GM19467 (cell line): Measurements from ENCODE around the gene BBS9.
"Not testable (repeated sequence)": the region's sequence is repeated elsewhere in the genome, so short reads cannot be mapped to it uniquely, and the experiment has no call there.

Experiments
- ATAC-seq: cut with Tn5 transposase; IDR thresholded peaks from one replicate; pipeline ENCODE4 v1.9.1; 2021; ENCODE audit warnings: mild to moderate bottlenecking, moderate library complexity; ENCODE audit not compliant: unreplicated experiment

Gene BBS9

DNA sequence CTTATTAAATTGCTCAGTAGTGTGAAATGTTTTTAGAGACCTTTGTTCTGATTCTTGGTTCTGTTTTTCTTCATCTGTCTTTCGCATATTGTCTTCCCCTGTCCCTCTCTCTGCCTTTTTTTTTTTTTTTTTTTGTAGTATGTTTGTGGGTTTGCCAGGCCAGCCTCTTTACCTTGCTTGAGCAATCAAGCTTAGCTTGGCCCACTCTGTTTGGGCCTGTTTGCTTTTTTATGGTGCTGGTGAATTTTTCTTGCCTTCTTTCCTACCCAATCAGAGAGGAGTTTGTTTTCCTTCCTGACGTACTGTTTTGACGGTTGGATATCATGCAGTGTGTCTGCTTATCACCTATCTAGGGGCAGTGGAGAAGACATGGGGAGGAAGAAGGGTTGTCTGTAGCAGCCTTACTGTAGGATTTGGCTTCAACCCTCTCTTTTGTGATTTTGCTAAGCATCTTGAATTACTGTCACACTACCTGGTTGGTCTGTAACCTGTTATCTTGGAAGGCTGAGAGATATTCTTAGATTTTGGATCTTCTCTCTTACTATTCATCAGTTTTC lies 64.0 kb downstream of the BBS9 start:
- no peak for ATAC-seq

DNA sequence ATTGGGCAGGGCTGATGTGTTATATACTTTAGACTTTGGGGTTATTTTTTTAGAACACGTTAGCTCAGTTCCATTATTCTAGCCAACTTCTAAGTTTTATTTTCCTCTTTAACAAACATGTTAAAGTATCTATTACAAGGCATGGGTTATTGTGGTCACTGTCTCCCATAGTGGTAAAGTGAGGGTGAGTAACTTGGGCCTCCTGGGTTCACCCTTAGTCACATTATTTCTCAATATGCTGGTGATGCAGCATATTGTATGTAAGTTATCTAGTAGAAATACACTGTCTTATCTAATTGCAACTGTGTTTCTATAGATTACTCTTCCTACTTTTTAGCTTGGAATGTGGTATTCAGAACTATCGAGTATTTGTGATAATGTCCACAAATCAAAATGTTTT lies 65.9 kb downstream of the BBS9 start:
- no peak for ATAC-seq

DNA sequence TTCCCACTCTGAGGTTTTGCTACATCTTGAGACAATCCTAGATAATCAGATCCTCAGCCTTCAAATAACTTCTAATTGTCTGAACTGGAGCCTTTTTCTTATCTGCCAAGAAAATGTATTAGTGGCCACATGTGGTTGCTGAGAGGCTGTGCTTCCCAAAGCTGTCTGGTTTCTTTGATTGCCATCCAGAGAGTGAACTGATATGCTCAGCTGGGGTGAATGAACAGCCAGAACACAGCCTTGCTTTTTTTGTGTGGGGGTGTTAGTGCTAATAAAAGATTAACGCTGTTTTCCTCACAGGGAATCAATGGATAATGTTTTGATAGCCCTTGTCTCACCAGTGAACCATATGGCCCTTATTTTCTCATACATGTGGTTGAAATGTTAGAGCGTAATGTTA lies 66.9 kb downstream of the BBS9 start:
- no peak for ATAC-seq

DNA sequence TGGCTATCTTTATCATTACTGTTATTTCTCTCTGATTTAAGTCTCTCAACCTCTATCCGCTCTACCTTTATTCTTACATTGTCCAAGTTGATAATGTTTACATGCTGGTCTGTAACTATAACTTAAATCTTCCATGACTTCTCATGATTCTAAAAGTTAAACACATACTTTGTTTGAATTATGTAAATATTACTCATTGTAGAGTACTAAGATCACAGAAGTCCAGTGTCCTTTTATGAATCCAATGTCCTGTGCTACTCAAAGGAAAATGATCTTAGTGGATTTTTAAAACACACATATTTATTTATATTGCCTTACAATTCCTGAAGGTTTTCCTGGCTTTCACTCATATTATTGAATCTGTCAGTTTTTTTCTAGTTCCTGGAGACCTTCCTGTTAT lies 70.9 kb downstream of the BBS9 start:
- ATAC-seq = no peak

DNA sequence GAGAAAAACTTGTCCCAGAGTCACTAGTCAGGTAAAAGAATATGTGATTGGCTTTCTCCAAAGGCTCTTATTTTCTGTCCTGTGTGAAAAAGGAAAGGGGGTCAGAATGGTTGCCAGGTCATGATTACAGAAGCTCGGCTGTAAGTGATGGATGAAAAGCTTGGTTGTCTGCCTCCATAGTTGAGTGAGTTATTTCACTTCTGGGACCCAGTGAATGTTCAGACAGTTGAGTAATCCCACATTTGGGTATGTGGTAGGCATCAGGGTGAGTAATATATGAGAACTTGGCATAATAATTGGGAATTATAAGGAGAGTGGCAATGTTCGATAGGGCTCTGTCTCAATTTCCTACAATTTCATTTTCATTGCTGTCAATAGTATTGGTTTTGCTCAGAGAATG lies 72.5 kb downstream of the BBS9 start:
- no peak for ATAC-seq

DNA sequence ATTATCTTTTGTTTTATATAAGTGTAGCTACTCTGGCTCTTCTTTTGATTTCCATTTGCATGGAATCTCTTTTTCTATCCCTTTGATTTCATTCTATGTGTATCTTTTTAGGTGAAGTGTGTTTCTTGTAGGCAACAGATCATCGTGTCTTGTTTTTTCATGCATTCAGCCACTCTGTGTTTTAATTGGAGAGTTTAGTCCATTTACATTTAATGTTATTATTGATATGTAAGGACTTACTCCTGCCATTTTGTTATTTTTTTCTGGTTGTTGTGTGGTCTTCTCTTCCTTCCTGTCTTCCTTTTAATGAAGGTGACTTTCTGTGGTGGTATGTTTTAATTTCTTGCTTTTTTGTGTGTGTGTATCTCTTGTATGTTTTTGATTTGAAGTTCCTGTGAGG lies 81.6 kb downstream of the BBS9 start:
- no peak for ATAC-seq

DNA sequence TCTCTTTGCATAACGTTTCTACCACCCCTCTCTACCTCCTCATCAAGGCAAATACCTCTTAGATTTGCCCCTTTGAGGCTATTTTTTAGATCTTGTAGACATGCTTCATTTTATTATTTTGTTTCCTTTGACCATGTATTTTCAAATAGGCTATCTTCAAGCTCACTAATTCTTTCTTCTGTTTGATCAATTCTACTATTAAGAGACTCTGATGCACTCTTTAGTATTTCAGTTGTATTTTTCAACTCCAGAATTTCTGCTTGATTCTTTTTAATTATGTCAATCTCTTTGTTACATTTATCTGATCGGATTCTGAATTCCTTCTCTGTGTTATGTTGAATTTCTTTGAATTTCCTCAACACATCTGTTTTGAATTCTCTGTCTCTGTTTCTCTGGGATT lies 82.8 kb downstream of the BBS9 start:
- no peak for ATAC-seq

DNA sequence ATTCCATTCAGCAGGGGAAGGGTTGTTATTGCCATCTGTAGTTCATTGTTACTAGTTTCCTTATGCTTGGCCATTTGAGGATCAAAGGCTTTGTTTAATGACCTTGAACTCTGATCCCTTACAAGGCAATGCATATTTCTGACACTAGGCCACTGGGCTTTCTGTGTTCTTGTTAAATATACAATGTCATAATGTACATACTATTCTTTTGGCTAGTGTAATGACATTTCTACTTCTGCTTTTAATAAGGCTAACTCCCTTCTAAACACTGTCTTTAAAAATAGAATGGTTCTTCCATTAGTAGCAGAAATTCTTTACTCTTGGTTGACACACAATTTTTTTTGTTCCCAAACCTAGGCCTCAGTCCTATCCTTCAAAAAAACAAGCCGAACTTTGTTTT lies 86.6 kb downstream of the BBS9 start:
- ATAC-seq = no peak

DNA sequence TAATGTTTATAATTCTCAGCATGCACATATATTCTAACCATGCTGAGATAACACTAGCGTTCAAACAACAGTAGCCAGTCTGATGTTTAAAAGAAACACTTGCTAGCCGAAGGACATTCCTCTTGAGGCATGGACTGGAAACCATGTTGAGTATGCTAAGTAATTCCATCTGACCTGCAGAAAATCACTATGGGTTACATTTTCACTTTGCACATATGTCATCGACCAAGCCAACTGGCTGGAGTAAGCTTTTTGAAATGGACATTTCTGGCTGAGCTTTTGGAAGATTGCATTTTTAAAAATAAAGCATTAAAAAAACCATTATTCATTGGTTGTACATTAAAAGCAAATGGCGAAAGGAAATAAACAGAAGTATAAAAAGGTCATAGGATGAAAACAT lies 88.2 kb downstream of the BBS9 start:
- ATAC-seq = no peak

DNA sequence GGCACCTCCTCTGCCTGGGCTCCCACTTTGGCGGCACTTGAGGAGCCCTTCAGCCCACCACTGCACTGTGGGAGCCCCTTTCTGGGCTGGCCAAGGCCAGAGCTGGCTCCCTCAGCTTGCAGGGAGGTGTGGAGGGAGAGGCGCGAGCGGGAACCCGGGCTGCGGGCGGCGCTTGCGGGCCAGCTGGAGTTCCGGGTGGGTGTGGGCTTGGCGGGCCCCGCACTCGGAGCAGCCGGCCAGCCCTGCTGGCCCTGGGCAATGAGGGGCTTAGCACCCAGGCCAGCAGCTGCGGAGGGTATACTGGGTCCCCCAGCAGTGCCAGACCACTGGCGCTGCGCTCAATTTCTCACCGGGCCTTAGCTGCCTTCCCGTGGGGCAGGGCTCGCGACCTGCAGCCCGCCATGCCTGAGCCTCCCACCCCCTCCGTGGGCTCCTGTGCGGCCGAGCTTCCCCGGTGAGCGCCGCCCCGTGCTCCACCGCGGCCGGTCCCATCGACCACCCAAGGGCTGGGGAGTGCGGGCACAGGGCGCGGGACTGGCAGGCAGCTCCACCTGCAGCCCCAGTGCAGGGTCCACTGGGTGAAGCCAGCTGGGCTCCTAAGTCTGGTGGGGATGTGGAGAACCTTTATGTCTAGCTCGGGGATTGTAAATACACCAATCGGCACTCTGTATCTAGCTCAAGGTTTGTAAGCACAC lies 89.6 kb downstream of the BBS9 start:
- not testable (repeated sequence) for ATAC-seq

DNA sequence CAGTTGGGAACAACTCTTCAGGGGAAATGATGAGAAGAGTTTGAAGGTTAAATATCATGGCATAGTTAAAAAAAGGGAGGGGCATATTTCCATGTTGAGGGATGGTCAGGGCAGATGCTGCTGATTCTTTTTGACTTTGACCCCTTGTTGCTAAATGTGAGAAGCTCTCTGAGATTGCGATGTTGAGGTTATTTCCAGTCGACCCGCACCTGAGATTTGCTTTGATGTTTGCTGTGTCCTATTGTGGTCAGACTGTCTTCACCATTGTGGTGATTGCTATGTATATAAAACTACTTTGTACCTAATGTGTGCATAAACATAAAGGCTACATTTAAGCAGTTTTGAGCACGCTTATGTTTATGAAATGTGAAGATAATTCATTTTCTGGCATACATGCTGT lies 90.9 kb downstream of the BBS9 start:
- ATAC-seq = no peak

DNA sequence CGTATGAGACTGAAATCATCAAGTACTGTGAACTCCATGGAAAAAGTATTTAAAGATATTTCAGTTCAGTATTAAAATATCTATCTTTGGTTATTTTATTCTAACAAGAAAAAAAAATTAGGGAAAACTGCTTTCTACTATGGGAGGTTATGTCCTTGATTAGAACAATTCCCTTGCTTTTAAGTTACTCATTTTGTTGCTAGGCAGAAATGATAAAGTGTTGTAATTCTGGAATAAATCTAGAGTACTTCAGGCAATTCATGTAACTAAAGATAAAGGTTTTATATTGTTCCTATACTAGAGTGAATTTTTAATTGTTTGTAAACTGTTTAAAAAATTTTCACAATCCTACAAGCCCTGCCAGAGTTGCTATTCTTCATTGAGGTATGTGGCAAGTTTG lies 92.0 kb downstream of the BBS9 start:
- no peak for ATAC-seq

DNA sequence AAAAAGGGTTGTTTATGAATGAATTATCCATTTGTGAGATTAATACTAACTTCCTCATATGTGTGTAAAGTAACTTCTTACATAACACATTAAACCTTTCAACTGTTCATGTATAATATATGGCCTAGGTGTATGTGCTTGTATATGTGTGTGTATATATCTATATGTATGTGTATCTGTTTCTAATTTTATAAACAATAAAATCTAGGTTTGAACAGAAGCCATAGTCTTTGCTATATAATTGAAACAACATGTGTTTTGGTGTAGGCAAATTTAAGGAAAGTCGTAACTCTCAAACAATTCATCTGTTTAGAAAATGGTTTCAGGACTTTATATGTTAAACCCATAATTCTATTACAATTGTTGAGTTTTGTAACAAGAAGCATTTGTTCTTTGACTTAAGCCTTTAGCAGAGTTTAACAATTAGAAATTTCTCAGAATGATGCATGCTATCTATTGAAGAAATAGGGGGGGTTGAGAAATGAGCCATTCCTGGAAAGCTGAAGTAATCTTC lies 103.3 kb downstream of the BBS9 start:
- no peak for ATAC-seq

DNA sequence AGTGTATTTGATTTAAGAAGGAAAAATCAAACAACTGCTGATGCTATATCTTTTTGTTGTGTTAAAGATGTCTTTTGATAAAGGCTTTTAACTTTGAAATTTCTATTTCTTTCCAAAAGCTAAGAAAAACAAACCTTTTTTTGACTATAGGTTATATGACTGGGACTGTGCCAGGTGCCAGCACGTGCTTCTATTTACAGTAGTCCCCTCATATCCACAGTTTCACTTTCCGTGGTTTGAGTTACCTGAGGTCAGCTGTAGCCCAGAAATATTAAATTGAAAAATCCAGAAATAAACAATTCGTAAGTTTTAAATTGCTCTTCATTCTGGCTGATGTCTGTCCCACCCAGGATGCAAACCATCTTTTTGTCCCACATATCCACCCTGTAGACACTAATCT lies 104.3 kb downstream of the BBS9 start:
- no peak for ATAC-seq

DNA sequence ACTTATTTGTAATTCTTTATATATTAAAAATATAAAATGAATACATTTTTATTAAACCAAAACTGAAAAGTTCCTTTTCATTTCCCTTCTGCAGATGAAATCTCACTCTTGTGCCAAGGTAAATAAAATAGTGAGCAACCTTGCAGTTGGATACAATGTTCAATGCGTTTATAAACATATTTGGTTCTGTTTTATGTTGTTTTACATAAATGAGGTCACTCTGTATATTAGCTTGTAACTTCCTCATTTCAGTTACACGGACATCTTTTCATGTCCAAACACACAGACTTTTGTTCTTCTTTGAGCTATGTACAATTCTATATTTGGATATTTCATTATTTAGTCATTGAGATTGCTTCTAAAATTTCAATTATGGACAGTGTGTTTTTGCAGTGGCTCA lies 107.7 kb downstream of the BBS9 start:
- ATAC-seq = no peak

DNA sequence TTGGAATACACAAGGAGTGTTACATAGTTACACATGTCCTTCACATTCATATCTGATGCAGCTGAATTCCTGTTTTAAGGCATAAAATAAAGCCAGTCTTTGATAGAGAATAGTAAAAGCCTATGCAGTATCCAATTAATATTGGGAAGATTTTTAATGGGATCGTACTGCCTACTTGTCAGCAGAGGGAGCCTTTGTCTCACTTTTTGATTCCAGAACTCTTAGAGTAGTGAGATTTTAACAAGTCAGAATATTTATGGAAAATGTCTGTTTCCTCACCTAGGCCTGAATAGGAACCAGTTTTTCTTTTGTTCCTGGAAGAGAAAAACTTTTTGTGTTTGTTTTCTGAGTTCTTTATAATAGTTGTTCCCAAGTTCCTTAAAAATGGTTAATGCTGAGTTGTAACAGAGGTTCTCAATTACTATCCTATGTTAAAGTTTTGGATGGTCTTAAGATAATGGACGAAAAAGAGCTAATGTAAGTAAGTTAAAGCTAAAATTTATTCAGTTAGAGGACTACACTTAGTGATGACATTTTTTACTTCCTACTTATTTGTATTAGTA lies 114.0 kb downstream of the BBS9 start:
- no peak for ATAC-seq

DNA sequence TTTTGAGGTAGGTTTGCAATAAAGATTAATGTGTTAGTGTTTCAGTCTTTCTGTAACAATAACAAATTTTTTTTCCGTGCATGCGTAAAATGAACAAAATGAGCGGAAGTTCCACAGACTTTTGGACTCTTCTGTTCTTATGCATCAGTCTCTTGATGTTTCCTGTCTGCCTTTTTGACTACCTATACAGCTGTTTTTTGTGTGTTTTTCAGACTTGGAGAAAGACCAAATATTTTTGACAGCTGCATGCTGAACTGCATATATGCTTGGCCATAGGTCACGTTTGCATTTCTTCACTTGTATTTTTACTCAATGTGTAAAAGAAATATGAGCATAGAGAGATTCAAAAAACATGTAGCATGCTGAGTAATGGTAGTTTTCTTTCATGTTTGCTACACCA lies 119.3 kb downstream of the BBS9 start:
- no peak for ATAC-seq

DNA sequence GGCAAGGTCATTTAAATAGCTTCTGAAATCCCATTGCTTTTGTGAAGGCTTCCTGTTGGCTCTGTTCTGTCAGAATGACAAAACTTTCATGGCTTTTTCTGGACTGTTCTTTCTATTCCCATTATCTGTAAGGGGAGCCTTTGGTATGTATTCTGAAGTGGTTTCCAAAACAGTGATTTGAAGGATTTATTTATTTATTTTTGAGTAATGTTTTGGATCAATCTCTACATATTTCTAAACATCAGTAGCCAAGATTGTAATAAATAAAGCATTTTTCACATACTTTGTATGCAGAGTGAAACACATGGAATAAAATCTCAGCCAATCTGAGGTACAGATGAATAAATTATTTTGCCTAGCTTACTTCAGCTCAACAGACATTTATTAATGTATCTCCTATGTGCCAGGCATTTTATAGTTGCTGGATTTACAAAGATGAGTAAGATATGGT lies 121.1 kb downstream of the BBS9 start:
- no peak for ATAC-seq

DNA sequence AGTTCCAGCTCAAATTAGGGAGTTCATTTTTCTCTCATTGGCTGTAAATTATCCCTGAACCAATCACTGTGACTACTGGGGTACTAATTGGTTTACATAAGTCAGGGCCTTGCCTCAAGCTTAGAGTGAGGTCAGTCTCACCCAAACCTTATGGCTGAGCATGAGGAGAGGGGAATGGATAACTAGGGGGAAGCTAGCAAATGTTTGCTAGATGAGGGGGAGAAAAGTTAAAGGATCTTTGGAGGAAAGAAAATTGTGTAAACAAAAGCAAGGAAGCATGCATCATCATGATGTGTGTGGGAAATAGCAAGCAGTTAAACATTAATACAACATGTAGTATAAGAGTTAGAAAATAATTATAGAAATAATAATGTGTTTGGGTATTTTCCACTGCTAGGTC lies 121.9 kb downstream of the BBS9 start:
- no peak for ATAC-seq

DNA sequence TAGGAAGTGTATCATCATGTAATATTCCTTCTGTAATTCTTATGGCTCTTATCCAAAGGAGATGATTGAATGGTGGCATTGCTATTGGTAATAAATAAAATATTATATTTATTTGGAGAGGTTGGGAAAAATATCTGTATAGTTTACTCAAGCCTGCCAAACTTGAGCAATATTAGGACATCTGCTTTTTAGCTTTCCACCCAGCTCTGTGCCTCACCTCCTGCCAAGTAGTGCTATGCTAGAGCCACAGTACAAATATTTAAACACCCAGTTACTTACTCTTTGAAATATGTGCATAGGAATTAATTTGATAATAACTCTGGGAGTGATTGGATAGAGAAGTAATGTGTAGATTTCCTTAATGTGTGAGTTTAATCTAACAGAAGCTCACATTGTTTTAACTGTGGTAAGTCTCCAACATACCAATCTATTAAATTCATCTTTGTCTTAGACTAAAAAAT lies 129.2 kb downstream of the BBS9 start:
- ATAC-seq = no peak

DNA sequence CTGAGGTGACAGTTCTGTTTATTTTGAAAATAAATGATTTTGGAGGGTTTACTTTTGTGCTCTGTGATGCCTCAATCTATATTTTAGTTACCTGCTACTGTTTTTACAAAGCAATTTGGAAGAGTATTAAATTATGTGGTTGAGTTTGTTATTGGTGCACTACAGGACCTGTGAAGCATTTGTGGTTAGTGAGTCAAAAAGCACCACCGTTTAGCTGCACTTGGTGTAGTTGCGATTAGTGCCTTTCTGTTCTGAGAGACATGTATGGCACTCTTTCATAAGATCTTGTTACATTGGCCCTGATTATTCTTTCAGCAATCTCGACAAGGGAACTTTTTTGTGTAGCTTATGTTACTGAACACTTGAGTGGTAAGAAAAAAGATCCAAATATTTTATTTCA lies 132.2 kb downstream of the BBS9 start:
- ATAC-seq = no peak

DNA sequence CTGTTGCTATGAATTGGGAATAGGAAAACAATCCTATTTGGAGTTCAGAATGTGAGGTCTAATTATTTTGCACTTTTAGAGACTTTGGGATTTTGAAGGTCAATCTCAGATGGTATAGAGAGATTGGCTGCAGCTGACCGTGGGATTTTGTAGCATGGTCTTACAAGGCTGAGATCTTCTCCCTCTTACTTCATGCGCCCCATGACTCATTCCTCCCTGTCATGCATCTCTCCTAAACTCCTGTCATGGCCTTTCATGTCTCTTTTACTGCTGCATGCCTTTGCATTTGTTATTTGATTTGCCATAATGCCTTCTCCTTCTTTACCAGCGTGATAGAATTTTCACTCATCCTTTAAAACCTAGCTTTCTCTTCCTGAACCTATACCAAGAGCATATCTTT lies 133.1 kb downstream of the BBS9 start:
- no peak for ATAC-seq
